ENCODE data around the gene POLE. TPM values are rescaled to one million over a fixed set of nuclear protein-coding genes. Genes with fewer than 3 reads are reported as not detected.

Gene POLE
- total RNA-seq, 1 donor, result 37.4 TPM

DNA sequence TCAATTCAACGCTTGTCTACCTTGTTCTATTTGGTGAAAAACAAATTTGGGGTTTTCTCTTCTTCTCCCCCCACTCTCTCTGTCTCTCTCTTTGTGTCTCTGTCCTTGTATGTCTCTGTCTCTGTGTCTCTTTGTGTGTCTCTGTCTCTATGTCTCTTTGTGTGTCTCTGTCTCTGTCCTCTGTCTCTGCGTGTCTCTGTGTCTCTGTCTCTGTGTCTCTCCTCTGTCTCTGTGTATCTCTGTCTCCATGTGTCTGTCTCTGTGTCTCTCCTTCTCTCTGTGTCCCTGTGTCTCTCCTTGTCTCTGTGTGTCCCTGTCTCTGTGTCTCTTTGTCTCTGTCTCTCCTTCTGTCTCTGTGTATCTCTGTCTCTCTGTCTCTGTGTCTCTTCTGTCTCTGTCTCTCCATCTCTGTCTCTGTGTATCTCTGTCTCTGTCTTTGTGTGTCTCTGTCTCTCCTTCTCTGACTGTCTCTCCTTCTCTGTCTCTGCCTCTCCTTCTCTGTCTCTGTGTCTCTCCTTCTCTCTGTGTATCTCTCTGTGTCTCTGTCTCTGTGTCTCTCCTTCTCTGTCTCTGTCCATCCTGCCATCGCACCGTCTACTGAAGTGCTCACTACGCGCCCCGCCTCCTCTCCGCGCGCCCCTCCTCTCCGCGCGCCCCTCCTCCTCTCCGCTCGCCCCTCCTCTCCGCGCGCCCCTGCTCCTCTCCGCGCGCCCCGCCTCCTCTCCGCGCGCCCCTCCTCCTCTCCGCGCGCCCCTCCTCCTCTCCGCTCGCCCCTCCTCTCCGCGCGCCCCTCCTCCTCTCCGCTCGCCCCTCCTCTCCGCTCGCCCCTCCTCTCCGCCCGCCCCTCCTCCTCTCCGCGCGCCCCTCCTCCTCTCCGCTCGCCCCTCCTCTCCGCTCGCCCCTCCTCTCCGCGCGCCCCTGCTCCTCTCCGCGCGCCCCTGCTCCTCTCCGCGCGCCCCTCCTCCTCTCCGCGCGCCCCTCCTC lies 89.5 kb downstream of the POLE start:
- H3K4me3 ChIP-seq (ENCODE audit: low read depth, low read length), result peak overlapping the region; percentile 68
- TF ChIP-seq, protein P1, sequence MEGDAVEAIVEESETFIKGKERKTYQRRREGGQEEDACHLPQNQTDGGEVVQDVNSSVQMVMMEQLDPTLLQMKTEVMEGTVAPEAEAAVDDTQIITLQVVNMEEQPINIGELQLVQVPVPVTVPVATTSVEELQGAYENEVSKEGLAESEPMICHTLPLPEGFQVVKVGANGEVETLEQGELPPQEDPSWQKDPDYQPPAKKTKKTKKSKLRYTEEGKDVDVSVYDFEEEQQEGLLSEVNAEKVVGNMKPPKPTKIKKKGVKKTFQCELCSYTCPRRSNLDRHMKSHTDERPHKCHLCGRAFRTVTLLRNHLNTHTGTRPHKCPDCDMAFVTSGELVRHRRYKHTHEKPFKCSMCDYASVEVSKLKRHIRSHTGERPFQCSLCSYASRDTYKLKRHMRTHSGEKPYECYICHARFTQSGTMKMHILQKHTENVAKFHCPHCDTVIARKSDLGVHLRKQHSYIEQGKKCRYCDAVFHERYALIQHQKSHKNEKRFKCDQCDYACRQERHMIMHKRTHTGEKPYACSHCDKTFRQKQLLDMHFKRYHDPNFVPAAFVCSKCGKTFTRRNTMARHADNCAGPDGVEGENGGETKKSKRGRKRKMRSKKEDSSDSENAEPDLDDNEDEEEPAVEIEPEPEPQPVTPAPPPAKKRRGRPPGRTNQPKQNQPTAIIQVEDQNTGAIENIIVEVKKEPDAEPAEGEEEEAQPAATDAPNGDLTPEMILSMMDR (IDR thresholded peaks at IDR 0.05; ENCODE audit: insufficient read depth, low read length), result no peak
- peak; percentile 34 for DNase-seq (ENCODE audit: low read depth)

DNA sequence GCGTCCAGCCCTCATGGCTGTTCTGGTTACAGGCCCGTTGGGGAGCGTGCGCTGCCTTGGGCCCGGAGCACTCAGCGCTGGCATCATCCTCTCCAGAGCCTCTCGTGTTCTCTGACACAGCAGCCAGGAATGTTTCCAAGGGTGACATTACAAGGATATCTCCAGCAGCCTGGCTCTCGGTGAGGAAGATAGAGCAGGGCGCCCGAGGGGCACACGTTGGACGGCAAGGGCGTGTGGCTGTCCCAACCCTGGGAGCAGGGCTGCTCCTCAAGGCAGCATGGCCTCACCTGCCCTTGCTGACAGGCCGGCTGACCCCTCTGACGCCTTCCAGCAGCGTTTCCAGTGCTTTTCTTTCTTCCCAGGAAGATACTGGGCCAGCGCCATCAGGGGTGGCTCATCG lies 91.1 kb downstream of the POLE start:
- peak; percentile 39 for DNase-seq (ENCODE audit: low read depth)
- TF ChIP-seq, protein P1 (IDR thresholded peaks at IDR 0.05; ENCODE audit: insufficient read depth, low read length), result no peak

DNA sequence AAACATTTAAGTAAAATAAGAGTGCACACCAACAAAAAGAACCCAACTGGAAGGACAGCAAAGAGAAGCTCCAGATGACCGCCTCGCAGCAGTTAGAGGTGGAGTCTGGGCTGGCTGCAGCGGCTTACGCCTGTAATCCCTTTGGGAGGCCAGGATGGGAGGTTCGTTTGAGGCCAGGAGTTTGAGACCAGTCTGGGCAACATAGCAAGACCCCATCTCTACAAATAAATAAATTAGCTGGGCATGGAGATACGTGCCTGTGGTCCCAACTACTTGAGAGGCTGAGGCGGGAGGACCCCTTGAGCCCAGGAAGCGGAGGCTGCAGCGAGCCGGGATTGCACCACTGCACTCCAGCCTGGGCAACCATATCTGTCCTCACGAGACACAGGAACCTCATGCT lies 92.0 kb downstream of the POLE start:
- no peak overlapping the region for H3K4me3 ChIP-seq (ENCODE audit: low read depth, low read length)
- no peak for DNase-seq (ENCODE audit: low read depth)
- TF ChIP-seq, protein P1 (IDR thresholded peaks at IDR 0.05; ENCODE audit: insufficient read depth, low read length), result no peak

More for the DNA sequence above, 91.1 kb downstream of the POLE start:
- H3K4me3 ChIP-seq (ENCODE audit: low read depth, low read length), result no peak overlapping the region

DNA sequence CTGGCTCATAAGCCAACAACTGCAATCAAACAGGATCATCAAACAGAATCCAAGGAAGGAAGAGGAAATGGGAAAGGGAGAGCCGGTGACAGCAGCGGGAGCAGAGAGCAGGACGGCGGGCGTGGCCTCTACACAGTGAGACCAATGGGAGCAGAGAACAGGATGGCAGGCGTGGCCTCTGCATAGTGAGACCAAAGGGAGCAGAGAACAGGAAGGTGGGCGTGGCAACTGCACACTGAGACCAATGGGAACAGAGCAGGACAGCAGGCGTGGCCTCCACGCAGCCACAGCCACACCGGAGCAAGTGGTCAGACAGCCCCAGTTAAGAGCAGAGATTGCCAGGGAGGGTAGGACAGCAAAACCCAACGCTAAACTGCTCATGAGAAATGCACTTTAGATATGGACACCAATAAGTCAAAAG lies 93.2 kb downstream of the POLE start:
- peak; percentile 88 for DNase-seq (ENCODE audit: low read depth)
- TF ChIP-seq, protein P1 (IDR thresholded peaks at IDR 0.05; ENCODE audit: insufficient read depth, low read length), result no peak
- no peak overlapping the region for H3K4me3 ChIP-seq (ENCODE audit: low read depth, low read length)

DNA sequence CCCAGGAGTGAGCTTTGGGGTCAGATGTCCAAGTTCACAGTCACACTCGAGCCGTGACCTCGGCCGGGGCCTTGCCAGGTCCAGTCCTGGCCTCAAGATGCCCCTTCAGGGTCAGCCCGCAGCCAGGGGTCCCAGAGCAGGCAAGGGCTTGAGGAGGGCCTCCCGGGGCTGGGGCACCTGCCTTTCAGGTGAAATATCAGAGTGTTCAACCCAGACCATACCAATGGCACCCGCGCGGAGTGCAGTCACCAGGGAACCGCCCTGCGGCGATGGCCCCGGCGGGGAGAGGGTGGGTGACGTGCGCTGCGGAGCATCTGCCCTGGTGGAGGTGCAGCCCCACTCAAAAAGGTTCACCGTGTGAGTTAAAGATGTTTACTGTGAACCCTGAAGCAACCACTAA lies 93.6 kb downstream of the POLE start:
- no peak for DNase-seq (ENCODE audit: low read depth)
- H3K4me3 ChIP-seq (ENCODE audit: low read depth, low read length), result no peak overlapping the region
- TF ChIP-seq, protein P1 (IDR thresholded peaks at IDR 0.05; ENCODE audit: insufficient read depth, low read length), result no peak

DNA sequence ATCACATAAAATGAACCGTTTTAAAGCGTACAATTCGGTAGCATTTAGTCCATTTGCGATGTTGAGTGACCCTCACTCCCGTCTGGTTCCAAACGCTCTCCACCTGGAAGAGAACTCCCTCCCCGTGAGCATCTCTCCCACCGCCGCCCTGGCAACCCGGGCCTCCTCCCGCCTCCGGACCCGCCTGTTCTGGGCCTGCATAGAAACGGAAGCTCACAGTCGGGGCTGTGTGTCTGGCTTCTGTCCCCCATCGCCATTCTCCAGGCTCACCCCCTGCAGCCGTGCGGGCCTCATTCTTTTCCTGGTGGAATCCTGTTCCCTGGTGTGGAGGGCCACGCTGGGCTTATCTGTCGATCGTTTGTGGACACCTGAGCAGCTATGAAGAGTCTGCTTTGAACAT lies 94.1 kb downstream of the POLE start:
- no peak for DNase-seq (ENCODE audit: low read depth)
- H3K4me3 ChIP-seq (ENCODE audit: low read depth, low read length), result no peak overlapping the region
- TF ChIP-seq, protein P1 (IDR thresholded peaks at IDR 0.05; ENCODE audit: insufficient read depth, low read length), result no peak

All from fibroblast of the aortic adventitia (primary cell).